ENCODE measurements around the gene ZDHHC19.

ZDHHC19 gene

DNA sequence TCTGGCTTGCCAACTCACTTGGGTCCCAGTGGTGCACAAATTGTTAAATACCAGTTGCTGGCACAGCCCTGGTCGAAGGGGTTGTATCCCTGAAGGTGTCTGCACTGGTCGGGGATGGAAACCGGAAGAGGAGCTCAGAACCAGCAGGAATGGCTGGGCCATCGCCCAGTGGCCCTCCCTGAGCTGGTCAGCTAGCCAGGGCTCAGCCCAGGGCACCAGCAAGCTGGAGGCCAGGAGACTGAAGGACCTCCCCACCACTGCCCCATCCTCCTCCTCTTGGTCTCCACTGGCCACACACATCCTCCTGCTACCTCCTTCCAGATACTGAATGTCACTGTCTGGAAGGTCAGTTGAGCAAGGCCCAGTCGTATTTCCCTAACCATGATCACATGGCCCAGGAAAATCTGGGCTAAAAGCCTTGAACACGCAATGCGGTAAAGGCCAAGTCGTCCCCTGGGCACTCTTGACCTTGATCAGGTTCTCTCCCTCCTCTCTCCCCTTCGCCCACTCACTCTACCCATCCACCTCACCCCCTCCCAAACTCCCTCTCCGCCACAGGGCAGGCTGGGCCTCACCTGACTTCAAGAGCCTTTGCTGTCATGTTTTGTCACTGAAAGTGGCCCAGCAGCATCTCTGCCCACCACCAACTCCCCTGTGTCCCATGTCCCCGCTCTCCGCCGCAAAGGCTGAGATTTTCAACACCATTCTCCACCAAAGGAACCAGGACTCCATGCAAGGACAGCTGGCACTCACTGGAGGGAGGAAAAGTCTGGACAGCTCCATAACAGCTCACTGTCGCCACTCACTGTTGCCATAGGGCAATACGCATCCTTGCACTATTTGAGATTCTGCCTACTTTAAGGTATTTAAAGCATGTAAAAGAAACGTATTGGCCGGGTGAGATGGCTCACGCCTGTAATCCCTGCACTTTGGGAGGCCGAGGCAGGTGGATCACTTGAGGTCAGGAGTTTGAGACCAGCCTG lies 12.1 kb downstream of the ZDHHC19 start:
- in situ Hi-C loops (cut with MboI; ENCODE audit: low pct_unique_long_range_greater_than_20kb, low sequenced_read_pairs, unreplicated experiment) = loop anchor here (10.0 kb wide), 1 partner anchor 124 kb away; no protein-coding TSS in a partner anchor
- TF ChIP-seq, protein P1, sequence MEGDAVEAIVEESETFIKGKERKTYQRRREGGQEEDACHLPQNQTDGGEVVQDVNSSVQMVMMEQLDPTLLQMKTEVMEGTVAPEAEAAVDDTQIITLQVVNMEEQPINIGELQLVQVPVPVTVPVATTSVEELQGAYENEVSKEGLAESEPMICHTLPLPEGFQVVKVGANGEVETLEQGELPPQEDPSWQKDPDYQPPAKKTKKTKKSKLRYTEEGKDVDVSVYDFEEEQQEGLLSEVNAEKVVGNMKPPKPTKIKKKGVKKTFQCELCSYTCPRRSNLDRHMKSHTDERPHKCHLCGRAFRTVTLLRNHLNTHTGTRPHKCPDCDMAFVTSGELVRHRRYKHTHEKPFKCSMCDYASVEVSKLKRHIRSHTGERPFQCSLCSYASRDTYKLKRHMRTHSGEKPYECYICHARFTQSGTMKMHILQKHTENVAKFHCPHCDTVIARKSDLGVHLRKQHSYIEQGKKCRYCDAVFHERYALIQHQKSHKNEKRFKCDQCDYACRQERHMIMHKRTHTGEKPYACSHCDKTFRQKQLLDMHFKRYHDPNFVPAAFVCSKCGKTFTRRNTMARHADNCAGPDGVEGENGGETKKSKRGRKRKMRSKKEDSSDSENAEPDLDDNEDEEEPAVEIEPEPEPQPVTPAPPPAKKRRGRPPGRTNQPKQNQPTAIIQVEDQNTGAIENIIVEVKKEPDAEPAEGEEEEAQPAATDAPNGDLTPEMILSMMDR (IDR thresholded peaks at IDR 0.05; ENCODE audit: extremely low read depth, insufficient read depth, missing control alignments) = peak; percentile 33
- no peak for DNase-seq (ENCODE audit: low spot score)

DNA sequence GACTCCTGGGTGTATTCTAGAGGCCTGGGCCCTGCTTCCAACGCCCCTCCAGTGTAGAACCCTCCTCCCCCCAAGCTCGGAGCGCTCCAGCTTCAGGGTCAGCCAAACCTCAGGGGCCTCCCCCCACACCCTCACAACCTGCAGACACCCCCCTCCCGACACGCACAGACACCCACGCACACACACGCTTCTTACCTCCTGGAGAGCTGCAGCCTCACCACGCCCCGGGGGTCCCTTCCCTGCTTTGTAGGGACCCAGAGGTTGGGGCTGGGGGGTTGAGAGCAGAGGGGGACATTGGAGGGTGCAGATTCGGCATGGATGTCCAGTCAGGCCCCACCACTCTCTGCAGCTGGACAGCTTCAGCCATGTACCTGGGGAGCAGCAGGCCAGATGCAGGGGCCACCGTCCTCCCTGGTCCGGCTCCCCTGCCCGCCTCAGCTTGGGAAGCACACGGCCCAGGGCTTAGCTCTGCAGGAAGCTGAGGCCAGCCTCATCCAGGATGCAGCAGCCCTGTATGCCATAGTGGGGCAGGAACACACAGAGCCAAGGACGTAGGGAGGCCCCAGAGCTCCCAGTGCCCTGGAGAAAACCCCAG lies 13.0 kb downstream of the ZDHHC19 start:
- no peak for DNase-seq (ENCODE audit: low spot score)
- TF ChIP-seq, protein P1 (IDR thresholded peaks at IDR 0.05; ENCODE audit: extremely low read depth, insufficient read depth, missing control alignments) = no peak
- in situ Hi-C loops (cut with MboI; ENCODE audit: low pct_unique_long_range_greater_than_20kb, low sequenced_read_pairs, unreplicated experiment) = loop anchor here (10.0 kb wide), 1 partner anchor 123 kb away; no protein-coding TSS in a partner anchor

DNA sequence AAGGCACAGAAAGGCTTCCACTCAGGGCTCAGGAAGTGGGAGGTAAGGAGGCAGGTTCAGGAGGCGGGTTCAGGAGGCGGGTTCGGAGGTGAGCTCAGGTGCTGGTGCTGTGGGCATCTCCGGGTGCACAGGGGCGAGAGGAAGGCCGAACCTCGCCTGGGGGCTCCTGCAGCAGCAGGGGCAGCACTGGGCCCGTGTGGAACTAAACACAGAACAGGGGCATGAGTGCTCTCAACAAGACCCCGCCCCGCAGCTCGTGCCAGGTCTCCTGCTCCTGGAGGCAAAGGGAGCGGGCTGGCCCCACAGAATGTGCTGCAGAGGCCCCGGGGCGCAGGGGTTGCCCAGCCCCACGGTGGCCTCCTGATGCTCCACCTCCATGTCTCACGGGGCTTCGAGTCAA lies 13.7 kb downstream of the ZDHHC19 start:
- in situ Hi-C loops (cut with MboI; ENCODE audit: low pct_unique_long_range_greater_than_20kb, low sequenced_read_pairs, unreplicated experiment) = loop anchor here (10.0 kb wide), 1 partner anchor 123 kb away; no protein-coding TSS in a partner anchor

DNA sequence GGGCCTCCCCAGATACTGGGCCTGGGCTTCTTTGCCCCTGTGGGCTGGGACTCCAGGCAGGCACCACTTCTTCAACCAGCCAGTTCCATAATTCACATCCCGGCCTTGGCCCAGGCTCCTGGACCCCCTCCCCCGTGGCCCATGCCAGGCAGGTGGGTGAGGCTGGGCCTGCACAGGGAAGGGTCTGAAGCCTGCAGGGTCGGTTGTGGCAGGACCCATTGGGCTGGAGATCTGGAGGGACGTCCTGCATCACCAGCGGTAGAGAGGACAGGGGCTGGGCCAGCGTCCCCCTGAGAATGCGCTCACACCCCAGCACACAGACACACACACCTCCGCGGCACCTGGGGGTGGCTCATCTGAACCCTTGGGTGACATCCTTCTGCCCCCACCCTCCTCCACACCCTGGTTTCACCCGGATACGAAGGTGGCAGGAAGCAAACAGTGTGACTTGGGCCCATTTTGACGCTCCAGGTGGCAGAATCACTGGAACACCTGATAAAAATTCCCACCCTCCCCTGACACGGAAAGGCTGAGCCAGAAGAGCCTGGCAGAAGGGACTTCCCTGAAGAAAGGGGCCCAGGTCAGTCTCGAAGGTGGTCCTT lies 15.4 kb downstream of the ZDHHC19 start:
- in situ Hi-C loops (cut with MboI; ENCODE audit: low pct_unique_long_range_greater_than_20kb, low sequenced_read_pairs, unreplicated experiment) = loop anchor here (10.0 kb wide), 1 partner anchor 121 kb away; no protein-coding TSS in a partner anchor
- TF ChIP-seq, protein P1 (IDR thresholded peaks at IDR 0.05; ENCODE audit: extremely low read depth, insufficient read depth, missing control alignments) = no peak
- DNase-seq (ENCODE audit: low spot score) = no peak

More for the DNA sequence above, 13.7 kb downstream of the ZDHHC19 start:
- DNase-seq (ENCODE audit: low spot score) = no peak
- TF ChIP-seq, protein P1 (IDR thresholded peaks at IDR 0.05; ENCODE audit: extremely low read depth, insufficient read depth, missing control alignments) = no peak

DNA sequence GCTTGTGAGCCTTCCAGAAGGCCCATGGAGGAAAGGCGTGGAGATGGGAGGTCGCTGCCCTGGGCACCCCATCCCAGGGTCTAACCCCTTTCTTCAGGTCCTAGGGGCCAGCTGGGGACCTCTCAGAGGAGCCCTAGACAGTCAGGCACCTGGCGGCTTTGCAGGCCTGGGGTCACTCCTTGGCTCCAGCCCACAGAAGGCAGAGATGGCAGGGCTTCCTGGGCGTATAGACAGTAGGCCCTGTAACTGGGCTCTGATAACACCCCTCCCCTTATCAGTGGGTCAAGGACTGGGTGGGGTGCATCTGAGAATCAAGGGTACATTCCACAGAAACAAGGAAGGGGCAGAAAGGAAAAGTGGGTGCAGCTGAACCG lies 16.7 kb downstream of the ZDHHC19 start:
- in situ Hi-C loops (cut with MboI; ENCODE audit: low pct_unique_long_range_greater_than_20kb, low sequenced_read_pairs, unreplicated experiment) = loop anchor here (10.0 kb wide), 1 partner anchor 120 kb away; no protein-coding TSS in a partner anchor
- TF ChIP-seq, protein P1 (IDR thresholded peaks at IDR 0.05; ENCODE audit: extremely low read depth, insufficient read depth, missing control alignments) = no peak
- DNase-seq (ENCODE audit: low spot score) = no peak
